ENCODE data around the gene HERPUD2. TPM values are rescaled to one million over a fixed set of nuclear protein-coding genes. Genes with fewer than 3 reads are reported as not detected.

HERPUD2 gene
- total and polyA plus RNA-seq, 2 experiments from 2014 or later = 15.2 to 22.7 TPM

GRCh38 chr7:35734001-35734483, 39.1 kb upstream of the HERPUD2 start:
- H3K9ac ChIP-seq = no peak overlapping the region
- H3K4me3 ChIP-seq = no peak overlapping the region
- H3K27ac ChIP-seq = no peak overlapping the region
- H4K20me1 ChIP-seq (ENCODE audit: insufficient read depth) = no peaks in the 10 kb centered on the region
- in situ Hi-C loops (cut with MboI) = no loop called here
- H3K27me3 ChIP-seq (replicated peaks; ENCODE audit: insufficient read depth) = 0 out of 2 replicates have a peak, but pooled peaks cover 5% of the 10 kb centered on the region
- H3K79me2 ChIP-seq (ENCODE audit: insufficient read depth) = no peaks in the 10 kb centered on the region
- no peaks in the 10 kb centered on the region for H3F3A ChIP-seq (ENCODE audit: insufficient read depth)
- no peaks in the 10 kb centered on the region for H3K9me3 ChIP-seq (ENCODE audit: low read depth)
- TF ChIP-seq EZH2 (IDR thresholded peaks at IDR 0.05; ENCODE audit: insufficient read depth, poor library complexity, severe bottlenecking) = no peak
- no peak for TF ChIP-seq EZH2phosphoT487 (IDR thresholded peaks at IDR 0.05; ENCODE audit: insufficient read depth, low read depth)
- H3K9me2 ChIP-seq (ENCODE audit: insufficient read depth) = no peaks in the 10 kb centered on the region
- 6 to 18% methylated on average over 5 of the region's 5 CpGs for WGBS, 2 experiments (ENCODE audit: low coverage in 1 of 2, low lambda C conversion rate in 2 of 2, missing lambda C conversion rate in 2 of 2)
- no peaks in the 10 kb centered on the region for H3K4me1 ChIP-seq (ENCODE audit: insufficient read depth)
- H3K36me3 ChIP-seq (ENCODE audit: low read depth) = no peaks in the 10 kb centered on the region
- no peak overlapping the region for H3K4me2 ChIP-seq (ENCODE audit: unreplicated experiment)
- DNase-seq = peak; percentile 12
- no peak overlapping the region for H2AFZ ChIP-seq

GRCh38 chr7:35731349-35731748, 36.4 kb upstream of the HERPUD2 start:
- Histone ChIP-seq H3K27me3 (replicated peaks; ENCODE audit: insufficient read depth) (0 out of 2 replicates have a peak, but pooled peaks cover 5% of the 10 kb centered on the region), H3K4me2 (ENCODE audit: unreplicated experiment) (no peak overlapping the region), H3K27ac (no peak overlapping the region), H3K4me1 (ENCODE audit: insufficient read depth) (no peaks in the 10 kb centered on the region), H3K9me3 (ENCODE audit: low read depth) (no peaks in the 10 kb centered on the region), H3K9me2 (ENCODE audit: insufficient read depth) (no peaks in the 10 kb centered on the region), H4K20me1 (ENCODE audit: insufficient read depth) (no peaks in the 10 kb centered on the region), H3K4me3 (no peak overlapping the region), H2AFZ (no peak overlapping the region), H3F3A (ENCODE audit: insufficient read depth) (no peaks in the 10 kb centered on the region), H3K79me2 (ENCODE audit: insufficient read depth) (no peaks in the 10 kb centered on the region), H3K9ac (no peak overlapping the region), H3K36me3 (ENCODE audit: low read depth) (no peaks in the 10 kb centered on the region)
- no peak for TF ChIP-seq EZH2 (IDR thresholded peaks at IDR 0.05; ENCODE audit: insufficient read depth, poor library complexity, severe bottlenecking)
- no peak for TF ChIP-seq EZH2phosphoT487 (IDR thresholded peaks at IDR 0.05; ENCODE audit: insufficient read depth, low read depth)
- in situ Hi-C loops (cut with MboI) = no loop called here
- DNase-seq = no peak
- WGBS, 2 experiments (ENCODE audit: low coverage in 1 of 2, low lambda C conversion rate in 2 of 2, missing lambda C conversion rate in 2 of 2) = 75 to 76% methylated on average over 3 of the region's 3 CpGs

GRCh38 chr7:35729061-35729783, 34.3 kb upstream of the HERPUD2 start:
- TF ChIP-seq EZH2 (IDR thresholded peaks at IDR 0.05; ENCODE audit: insufficient read depth, poor library complexity, severe bottlenecking) = no peak
- no peak for TF ChIP-seq EZH2phosphoT487 (IDR thresholded peaks at IDR 0.05; ENCODE audit: insufficient read depth, low read depth)
- H3K9me2 ChIP-seq (ENCODE audit: insufficient read depth) = no peaks in the 10 kb centered on the region
- H3K27me3 ChIP-seq (replicated peaks; ENCODE audit: insufficient read depth) = 0 out of 2 replicates have a peak, but pooled peaks cover 5% of the 10 kb centered on the region
- no peak overlapping the region for H3K4me2 ChIP-seq (ENCODE audit: unreplicated experiment)
- H4K20me1 ChIP-seq (ENCODE audit: insufficient read depth) = no peaks in the 10 kb centered on the region
- H2AFZ ChIP-seq = no peak overlapping the region
- no peaks in the 10 kb centered on the region for H3K36me3 ChIP-seq (ENCODE audit: low read depth)
- no peaks in the 10 kb centered on the region for H3K4me1 ChIP-seq (ENCODE audit: insufficient read depth)
- whole genome bisulfite sequencing, 2 experiments (ENCODE audit: low coverage in 1 of 2, low lambda C conversion rate in 2 of 2, missing lambda C conversion rate in 2 of 2) = 79 to 84% methylated on average over 3 of the region's 3 CpGs
- H3K9me3 ChIP-seq (ENCODE audit: low read depth) = no peaks in the 10 kb centered on the region
- H3K27ac ChIP-seq = no peak overlapping the region
- H3K4me3 ChIP-seq = no peak overlapping the region
- in situ Hi-C loops (cut with MboI) = no loop called here
- no peaks in the 10 kb centered on the region for H3K79me2 ChIP-seq (ENCODE audit: insufficient read depth)
- H3K9ac ChIP-seq = no peak overlapping the region
- DNase-seq = no peak
- H3F3A ChIP-seq (ENCODE audit: insufficient read depth) = no peaks in the 10 kb centered on the region

- H3K79me2 ChIP-seq (ENCODE audit: insufficient read depth) = no peaks in the 10 kb centered on the region
- H4K20me1 ChIP-seq (ENCODE audit: insufficient read depth) = no peaks in the 10 kb centered on the region
- no peaks in the 10 kb centered on the region for H3K9me2 ChIP-seq (ENCODE audit: insufficient read depth)
- H3K9me3 ChIP-seq (ENCODE audit: low read depth) = no peaks in the 10 kb centered on the region
- DNase-seq = no peak
- H3K4me2 ChIP-seq (ENCODE audit: unreplicated experiment) = no peak overlapping the region
- TF ChIP-seq EZH2 (IDR thresholded peaks at IDR 0.05; ENCODE audit: insufficient read depth, poor library complexity, severe bottlenecking) = no peak
- no peak for TF ChIP-seq EZH2phosphoT487 (IDR thresholded peaks at IDR 0.05; ENCODE audit: insufficient read depth, low read depth)
- H3K36me3 ChIP-seq (ENCODE audit: low read depth) = no peaks in the 10 kb centered on the region
- H3K4me1 ChIP-seq (ENCODE audit: insufficient read depth) = no peaks in the 10 kb centered on the region
- H3K27me3 ChIP-seq (replicated peaks; ENCODE audit: insufficient read depth) = 0 out of 2 replicates have a peak, but pooled peaks cover 5% of the 10 kb centered on the region
- no peaks in the 10 kb centered on the region for H3F3A ChIP-seq (ENCODE audit: insufficient read depth)
- 67 to 83% methylated on average over 1 of the region's 1 CpG for WGBS, 2 experiments (ENCODE audit: low coverage in 1 of 2, low lambda C conversion rate in 2 of 2, missing lambda C conversion rate in 2 of 2)
- H2AFZ ChIP-seq = no peak overlapping the region
- no peak overlapping the region for H3K27ac ChIP-seq
- in situ Hi-C loops (cut with MboI) = no loop called here
- no peak overlapping the region for H3K4me3 ChIP-seq
- H3K9ac ChIP-seq = no peak overlapping the region
Measured at GRCh38 chr7:35728412-35729060, 33.6 kb upstream of the HERPUD2 start.
